Panc1 (cell line): Measurements from ENCODE around the gene SLC18B1.

Experiments used
- CTCF ChIP-seq: fragments of 450-650 bp; IDR thresholded peaks from 2 replicates; pipeline ENCODE4 v1.5.1; 2017; ENCODE audit warnings: mild to moderate bottlenecking
- TF ChIP-seq, protein P1 (sequence below), 2 experiments: IDR thresholded peaks; 2 replicates each; pipeline ENCODE4 v1.6.1; 2011 to 2012; ENCODE audit warnings: low read depth in 2 of 2, control low read depth in 1 of 2, low read length in 1 of 2, mild to moderate bottlenecking in 1 of 2, moderate library complexity in 1 of 2; ENCODE audit not compliant: insufficient read depth in 1 of 2

DNA sequence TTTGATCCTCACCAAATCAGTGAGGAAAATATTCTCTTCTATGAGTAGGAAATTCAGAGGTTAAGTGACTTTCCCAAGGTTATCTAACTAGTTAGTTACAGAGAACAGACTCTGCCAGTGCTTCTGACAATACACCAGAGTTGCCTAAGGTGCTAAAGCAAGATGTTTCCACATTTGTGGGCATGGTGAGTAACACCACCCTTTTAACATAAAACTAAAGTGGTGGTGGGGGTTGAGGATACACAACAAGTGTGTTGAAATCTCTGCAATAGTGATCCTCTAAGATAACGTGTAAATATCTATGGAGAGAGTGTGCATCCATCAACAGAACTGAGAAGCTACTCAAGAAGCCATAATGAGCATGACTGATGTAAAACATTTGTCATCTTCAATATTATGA is 52.4 kb downstream of the SLC18B1 start:
- TF ChIP-seq CTCF: no peak
- TF ChIP-seq, protein P1, sequence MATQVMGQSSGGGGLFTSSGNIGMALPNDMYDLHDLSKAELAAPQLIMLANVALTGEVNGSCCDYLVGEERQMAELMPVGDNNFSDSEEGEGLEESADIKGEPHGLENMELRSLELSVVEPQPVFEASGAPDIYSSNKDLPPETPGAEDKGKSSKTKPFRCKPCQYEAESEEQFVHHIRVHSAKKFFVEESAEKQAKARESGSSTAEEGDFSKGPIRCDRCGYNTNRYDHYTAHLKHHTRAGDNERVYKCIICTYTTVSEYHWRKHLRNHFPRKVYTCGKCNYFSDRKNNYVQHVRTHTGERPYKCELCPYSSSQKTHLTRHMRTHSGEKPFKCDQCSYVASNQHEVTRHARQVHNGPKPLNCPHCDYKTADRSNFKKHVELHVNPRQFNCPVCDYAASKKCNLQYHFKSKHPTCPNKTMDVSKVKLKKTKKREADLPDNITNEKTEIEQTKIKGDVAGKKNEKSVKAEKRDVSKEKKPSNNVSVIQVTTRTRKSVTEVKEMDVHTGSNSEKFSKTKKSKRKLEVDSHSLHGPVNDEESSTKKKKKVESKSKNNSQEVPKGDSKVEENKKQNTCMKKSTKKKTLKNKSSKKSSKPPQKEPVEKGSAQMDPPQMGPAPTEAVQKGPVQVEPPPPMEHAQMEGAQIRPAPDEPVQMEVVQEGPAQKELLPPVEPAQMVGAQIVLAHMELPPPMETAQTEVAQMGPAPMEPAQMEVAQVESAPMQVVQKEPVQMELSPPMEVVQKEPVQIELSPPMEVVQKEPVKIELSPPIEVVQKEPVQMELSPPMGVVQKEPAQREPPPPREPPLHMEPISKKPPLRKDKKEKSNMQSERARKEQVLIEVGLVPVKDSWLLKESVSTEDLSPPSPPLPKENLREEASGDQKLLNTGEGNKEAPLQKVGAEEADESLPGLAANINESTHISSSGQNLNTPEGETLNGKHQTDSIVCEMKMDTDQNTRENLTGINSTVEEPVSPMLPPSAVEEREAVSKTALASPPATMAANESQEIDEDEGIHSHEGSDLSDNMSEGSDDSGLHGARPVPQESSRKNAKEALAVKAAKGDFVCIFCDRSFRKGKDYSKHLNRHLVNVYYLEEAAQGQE (IDR thresholded peaks at IDR 0.05; ENCODE audit: insufficient read depth in 1 of 2, low read depth in 2 of 2, low read length in 1 of 2): no peak
